Uterus (tissue), 2 donors: Measurements from ENCODE around the gene NR6A1.

Experiments used
- CTCF ChIP-seq, 4 experiments: fragments of 200-600 bp in 2 of 4; fragments of 450-650 bp in 2 of 4; sonication (generic) in 2 of 4; IDR thresholded peaks; one replicate each; pipeline ENCODE4 v1.5.1; 2016 to 2019; ENCODE audit warnings: antibody characterized with exemption in 4 of 4, mild to moderate bottlenecking in 2 of 4, moderate library complexity in 1 of 4
- POLR2A ChIP-seq, 2 donors: fragments of 450-650 bp; IDR thresholded peaks; one replicate each; pipeline ENCODE4 v1.6.1; 2016; ENCODE audit warnings: antibody characterized with exemption in 2 of 2, mild to moderate bottlenecking in 1 of 2, moderate library complexity in 1 of 2

DNA sequence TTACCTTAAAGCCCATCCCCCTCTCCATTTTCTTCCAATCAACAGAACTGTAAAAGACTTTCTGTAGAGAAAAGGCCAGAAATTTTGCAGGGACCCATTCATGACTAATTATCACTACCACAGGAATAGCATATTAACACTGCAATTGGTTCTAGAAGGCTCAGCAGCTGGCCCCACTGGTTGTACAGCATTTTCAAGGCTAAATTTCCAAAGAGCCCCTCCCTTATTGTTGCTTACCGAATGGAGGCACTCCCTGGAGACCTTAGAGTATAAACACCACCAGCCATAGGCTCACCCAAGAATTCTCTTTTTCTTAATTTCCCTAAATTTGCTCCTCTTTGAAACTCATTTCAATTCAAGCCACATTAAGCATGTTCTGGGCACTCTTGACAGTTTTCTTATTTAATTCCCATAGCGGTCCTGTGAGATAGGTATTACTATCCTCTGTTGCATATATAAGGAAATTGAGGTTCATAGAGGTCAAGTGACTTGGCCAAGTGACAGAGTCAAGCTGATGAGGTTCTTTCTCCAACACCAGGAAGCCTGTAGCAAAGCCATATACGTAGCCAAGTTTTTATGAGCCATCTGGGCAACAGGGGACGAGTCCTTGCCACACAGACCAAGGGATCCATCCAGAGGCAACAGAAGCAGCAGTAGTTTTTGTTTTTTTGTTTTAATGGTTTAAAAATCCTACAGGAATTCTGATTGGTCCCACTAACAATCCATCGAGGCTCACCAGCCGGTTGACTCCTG is 180.0 kb downstream of the NR6A1 start:
- no peak for TF ChIP-seq CTCF (IDR thresholded peaks at IDR 0.05)
- no peak for TF ChIP-seq POLR2A (IDR thresholded peaks at IDR 0.05)
